ENCODE data around the gene TIGD3. TPM values are rescaled to one million over a fixed set of nuclear protein-coding genes. Genes with fewer than 3 reads are reported as not detected.

The TIGD3 gene
- total RNA-seq, 1 donor = 0.27 TPM

GRCh38 chr11:65381716-65382032, 27.1 kb downstream of the TIGD3 start:
- H3K4me3 ChIP-seq (ENCODE audit: low read depth, low read length) = peak overlapping the region; percentile 58
- peak; percentile 56 for DNase-seq (ENCODE audit: low read depth)
- no peak for TF ChIP-seq CTCF (IDR thresholded peaks at IDR 0.05; ENCODE audit: insufficient read depth, low read length)

GRCh38 chr11:65382033-65382803, 27.7 kb downstream of the TIGD3 start, which contains the start of gene SLC25A45:
SLC25A45 (minus strand) TSS chr11:65382646; CDS start chr11:65381951, 695 bp downstream.
- H3K4me3 ChIP-seq (ENCODE audit: low read depth, low read length) = peak within 1 kb of the TSS; percentile 59
- peak; percentile 76 for TF ChIP-seq CTCF (IDR thresholded peaks at IDR 0.05; ENCODE audit: insufficient read depth, low read length)
- peak; percentile 99 for DNase-seq (ENCODE audit: low read depth)

GRCh38 chr11:65382804-65383368, 28.3 kb downstream of the TIGD3 start:
- TF ChIP-seq CTCF (IDR thresholded peaks at IDR 0.05; ENCODE audit: insufficient read depth, low read length) = no peak
- peak; percentile 23 for DNase-seq (ENCODE audit: low read depth)
- H3K4me3 ChIP-seq (ENCODE audit: low read depth, low read length) = peak overlapping the region; percentile 59

- no peak for DNase-seq (ENCODE audit: low read depth)
These were observed 29.2 kb downstream of the TIGD3 start for GRCh38 chr11:65383778-65384177.

GRCh38 chr11:65384301-65384889, 29.8 kb downstream of the TIGD3 start:
- DNase-seq (ENCODE audit: low read depth) = peak; percentile 14
- TF ChIP-seq CTCF (IDR thresholded peaks at IDR 0.05; ENCODE audit: insufficient read depth, low read length) = no peak
- no peak overlapping the region for H3K4me3 ChIP-seq (ENCODE audit: low read depth, low read length)

More at GRCh38 chr11:65383778-65384177, 29.2 kb downstream of the TIGD3 start:
- no peak for TF ChIP-seq CTCF (IDR thresholded peaks at IDR 0.05; ENCODE audit: insufficient read depth, low read length)
- no peak overlapping the region for H3K4me3 ChIP-seq (ENCODE audit: low read depth, low read length)

- H3K4me3 ChIP-seq (ENCODE audit: low read depth, low read length) = peak within 1 kb of the TSS; percentile 89
- no peak for TF ChIP-seq CTCF (IDR thresholded peaks at IDR 0.05; ENCODE audit: insufficient read depth, low read length)
- peak; percentile 72 for DNase-seq (ENCODE audit: low read depth)
These were observed 32.0 kb downstream of the TIGD3 start, which contains the start of gene FRMD8 for GRCh38 chr11:65386307-65387140. FRMD8 (plus strand) TSS chr11:65386637; CDS start chr11:65387037, 400 bp downstream.
